H4 (cell line): ENCODE data around the gene SLC44A3. TPM values are rescaled to one million over a fixed set of nuclear protein-coding genes. Genes with fewer than 3 reads are reported as not detected.
A peak's percentile ranks its signal among the peaks of the same experiment; 100 is the strongest.

Source experiments
- DNase-seq: peaks from one replicate; pipeline ENCODE4 v3.0.0-alpha.2; 2015; ENCODE audit warnings: low spot score
- total RNA-seq: library from RNA; depleted of rRNA; stranded (reverse); fragments of >200 nt; shearing (Covaris generic); gene quantifications from 2 replicates; pipeline ENCODE4 v1.2.3, GENCODE V29; 2014

SLC44A3 gene
- total RNA-seq, 1 experiment from 2014 or later, result 2.7 TPM

- DNase-seq, result no peak
Measured at GRCh38 chr1:94873520-94874351, 53.6 kb downstream of the SLC44A3 start.

GRCh38 chr1:94874423-94874822, 54.3 kb downstream of the SLC44A3 start:
- no peak for DNase-seq

GRCh38 chr1:94875794-94876193, 55.6 kb downstream of the SLC44A3 start:
- DNase-seq, result no peak

- no peak for DNase-seq
Measured at GRCh38 chr1:94876362-94876761, 56.2 kb downstream of the SLC44A3 start.

GRCh38 chr1:94878329-94878728, 58.2 kb downstream of the SLC44A3 start:
- DNase-seq, result no peak

- DNase-seq, result peak; percentile 46
Measured at GRCh38 chr1:94883691-94884090, 63.5 kb downstream of the SLC44A3 start.

- DNase-seq, result peak; percentile 61
Measured at GRCh38 chr1:94884106-94884505, 63.9 kb downstream of the SLC44A3 start.

GRCh38 chr1:94884507-94884906, 64.3 kb downstream of the SLC44A3 start:
- DNase-seq, result no peak

- no peak for DNase-seq
Measured at GRCh38 chr1:94886361-94886760, 66.2 kb downstream of the SLC44A3 start.

GRCh38 chr1:94887106-94887505, 66.9 kb downstream of the SLC44A3 start:
- no peak for DNase-seq

- DNase-seq, result no peak
Measured at GRCh38 chr1:94887603-94888171, 67.5 kb downstream of the SLC44A3 start.

- no peak for DNase-seq
Measured at GRCh38 chr1:94888201-94888600, 68.0 kb downstream of the SLC44A3 start.

GRCh38 chr1:94892604-94893254, 72.6 kb downstream of the SLC44A3 start:
- DNase-seq, result no peak

GRCh38 chr1:94894630-94895029, 74.5 kb downstream of the SLC44A3 start:
- DNase-seq, result no peak

GRCh38 chr1:94895518-94895917, 75.4 kb downstream of the SLC44A3 start:
- no peak for DNase-seq

GRCh38 chr1:94898491-94899385, 78.6 kb downstream of the SLC44A3 start:
- DNase-seq, result no peak

GRCh38 chr1:94899756-94900155, 79.6 kb downstream of the SLC44A3 start:
- DNase-seq, result no peak

- no peak for DNase-seq
Measured at GRCh38 chr1:94901841-94902240, 81.7 kb downstream of the SLC44A3 start.

- no peak for DNase-seq
Measured at GRCh38 chr1:94903280-94904009, 83.3 kb downstream of the SLC44A3 start.

- no peak for DNase-seq
Measured at GRCh38 chr1:94905207-94905606, 85.0 kb downstream of the SLC44A3 start.

GRCh38 chr1:94906382-94906781, 86.2 kb downstream of the SLC44A3 start:
- no peak for DNase-seq
